ENCODE measurements around the gene PTPRN2.
"Not testable (repeated sequence)": the region's sequence is repeated elsewhere in the genome, so short reads cannot be mapped to it uniquely, and the experiment has no call there.

GRCh38 chr7:157901816-157902610 lies 685.6 kb downstream of the PTPRN2 start:
- TF ChIP-seq, protein P1, sequence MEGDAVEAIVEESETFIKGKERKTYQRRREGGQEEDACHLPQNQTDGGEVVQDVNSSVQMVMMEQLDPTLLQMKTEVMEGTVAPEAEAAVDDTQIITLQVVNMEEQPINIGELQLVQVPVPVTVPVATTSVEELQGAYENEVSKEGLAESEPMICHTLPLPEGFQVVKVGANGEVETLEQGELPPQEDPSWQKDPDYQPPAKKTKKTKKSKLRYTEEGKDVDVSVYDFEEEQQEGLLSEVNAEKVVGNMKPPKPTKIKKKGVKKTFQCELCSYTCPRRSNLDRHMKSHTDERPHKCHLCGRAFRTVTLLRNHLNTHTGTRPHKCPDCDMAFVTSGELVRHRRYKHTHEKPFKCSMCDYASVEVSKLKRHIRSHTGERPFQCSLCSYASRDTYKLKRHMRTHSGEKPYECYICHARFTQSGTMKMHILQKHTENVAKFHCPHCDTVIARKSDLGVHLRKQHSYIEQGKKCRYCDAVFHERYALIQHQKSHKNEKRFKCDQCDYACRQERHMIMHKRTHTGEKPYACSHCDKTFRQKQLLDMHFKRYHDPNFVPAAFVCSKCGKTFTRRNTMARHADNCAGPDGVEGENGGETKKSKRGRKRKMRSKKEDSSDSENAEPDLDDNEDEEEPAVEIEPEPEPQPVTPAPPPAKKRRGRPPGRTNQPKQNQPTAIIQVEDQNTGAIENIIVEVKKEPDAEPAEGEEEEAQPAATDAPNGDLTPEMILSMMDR (conservative IDR thresholded peaks at IDR 0.05; ENCODE audit: low read length): not testable (repeated sequence)
- TF ChIP-seq EZH2phosphoT487 (IDR thresholded peaks at IDR 0.05; ENCODE audit: borderline replicate concordance, low read depth, low read length): not testable (repeated sequence)

Measured in OCI-LY7 (cell line).